ENCODE results near the gene MRTFA.

Gene MRTFA

GRCh38 chr22:40519284-40519947 is 117.1 kb downstream of the MRTFA start:
- TF ChIP-seq GATA3 (IDR thresholded peaks at IDR 0.05; ENCODE audit: low read depth, low read length) (no peak), GATA2 (IDR thresholded peaks at IDR 0.05; ENCODE audit: low read depth, low read length) (no peak)

GRCh38 chr22:40518840-40519239 is 117.7 kb downstream of the MRTFA start:
- TF ChIP-seq GATA2 (IDR thresholded peaks at IDR 0.05; ENCODE audit: low read depth, low read length) (no peak), GATA3 (IDR thresholded peaks at IDR 0.05; ENCODE audit: low read depth, low read length) (no peak)

- TF ChIP-seq GATA3 (IDR thresholded peaks at IDR 0.05; ENCODE audit: low read depth, low read length), result no peak
- no peak for TF ChIP-seq GATA2 (IDR thresholded peaks at IDR 0.05; ENCODE audit: low read depth, low read length)
Measured at GRCh38 chr22:40517631-40518030, 118.9 kb downstream of the MRTFA start.

DNA sequence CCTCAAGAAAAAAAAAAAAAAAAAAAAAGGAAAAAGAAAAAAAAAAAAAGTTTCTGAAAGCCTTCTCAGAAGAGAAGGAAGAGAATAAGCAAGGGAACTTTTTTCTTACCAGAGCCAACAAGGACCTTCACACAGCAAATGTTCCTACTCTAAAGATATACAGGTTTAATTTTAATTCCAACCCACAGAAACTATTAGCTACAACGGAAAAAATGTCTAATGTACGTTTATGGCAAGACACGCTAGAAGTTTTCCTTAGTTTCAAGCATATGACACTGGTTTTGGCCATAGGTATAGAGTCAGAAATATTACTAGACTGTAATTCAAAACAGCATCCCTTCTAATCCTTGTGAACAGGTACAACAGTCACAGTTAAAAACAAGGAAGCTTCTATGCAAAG is 120.1 kb downstream of the MRTFA start:
- TF ChIP-seq GATA3 (IDR thresholded peaks at IDR 0.05; ENCODE audit: low read depth, low read length), result no peak
- TF ChIP-seq GATA2 (IDR thresholded peaks at IDR 0.05; ENCODE audit: low read depth, low read length), result no peak

GRCh38 chr22:40512426-40513136 is 123.9 kb downstream of the MRTFA start:
- no peak for TF ChIP-seq GATA3 (IDR thresholded peaks at IDR 0.05; ENCODE audit: low read depth, low read length)
- TF ChIP-seq GATA2 (IDR thresholded peaks at IDR 0.05; ENCODE audit: low read depth, low read length), result no peak

DNA sequence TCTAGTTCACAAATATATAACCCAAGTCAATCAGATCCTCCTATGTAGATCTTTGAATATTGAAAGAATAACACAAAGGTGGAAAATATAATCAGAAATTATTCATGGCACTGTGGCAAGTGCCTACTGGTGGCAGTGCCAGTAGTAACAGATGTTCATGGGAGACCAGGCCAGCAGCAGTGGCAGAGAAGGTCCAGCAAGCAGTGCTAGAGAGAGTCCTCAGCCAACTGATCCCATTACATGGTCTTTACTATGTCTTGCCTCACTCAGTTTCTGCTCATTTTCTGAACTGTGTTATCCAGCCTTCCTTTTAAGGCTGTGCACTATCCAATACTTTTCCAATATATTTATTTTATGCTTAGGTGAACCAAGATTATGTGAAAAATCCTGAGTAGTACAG is 124.9 kb downstream of the MRTFA start:
- TF ChIP-seq GATA2 (IDR thresholded peaks at IDR 0.05; ENCODE audit: low read depth, low read length) (no peak), GATA3 (IDR thresholded peaks at IDR 0.05; ENCODE audit: low read depth, low read length) (no peak)

GRCh38 chr22:40510631-40511364 is 125.7 kb downstream of the MRTFA start:
- no peak for TF ChIP-seq GATA3 (IDR thresholded peaks at IDR 0.05; ENCODE audit: low read depth, low read length)
- TF ChIP-seq GATA2 (IDR thresholded peaks at IDR 0.05; ENCODE audit: low read depth, low read length), result no peak

DNA sequence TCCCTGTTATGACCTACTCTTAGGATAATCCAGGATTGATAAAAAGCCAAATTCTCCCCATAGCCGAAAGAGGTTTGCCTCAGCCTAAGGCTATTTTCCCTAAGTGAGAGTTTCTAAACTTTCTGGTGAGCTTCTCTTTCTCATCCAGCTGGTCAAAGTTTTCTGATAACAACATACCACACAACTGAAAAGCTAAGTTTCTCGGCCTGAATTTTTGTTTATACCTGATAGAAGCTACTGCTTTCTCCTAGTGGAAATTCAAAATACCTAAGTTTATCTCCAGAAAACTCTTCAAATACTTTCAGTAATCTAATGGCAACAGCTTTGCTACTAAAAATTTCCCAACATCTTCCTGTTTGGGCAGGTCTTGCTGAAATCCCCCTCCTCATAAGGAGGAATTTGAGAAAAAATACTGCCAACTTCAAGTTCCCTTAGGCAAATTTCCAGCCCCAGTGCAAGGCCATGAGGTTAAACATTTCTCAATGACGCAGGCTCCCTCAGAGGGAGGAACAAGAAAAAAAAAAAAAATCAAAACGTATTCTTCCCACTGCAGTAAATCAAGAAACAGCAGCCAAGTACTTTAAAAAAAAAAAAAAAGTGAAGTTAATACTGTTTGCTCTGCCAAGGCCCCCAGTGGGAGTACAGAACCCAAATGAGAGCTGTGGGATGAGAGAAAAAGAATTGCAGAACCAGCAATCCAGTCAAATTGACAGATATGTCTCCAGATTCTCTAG is 127.0 kb downstream of the MRTFA start:
- TF ChIP-seq GATA3 (IDR thresholded peaks at IDR 0.05; ENCODE audit: low read depth, low read length) (no peak), GATA2 (IDR thresholded peaks at IDR 0.05; ENCODE audit: low read depth, low read length) (no peak)

- TF ChIP-seq GATA3 (IDR thresholded peaks at IDR 0.05; ENCODE audit: low read depth, low read length) (no peak), GATA2 (IDR thresholded peaks at IDR 0.05; ENCODE audit: low read depth, low read length) (no peak)
Measured at GRCh38 chr22:40507491-40507890, 129.0 kb downstream of the MRTFA start.

GRCh38 chr22:40506762-40507161 is 129.8 kb downstream of the MRTFA start:
- no peak for TF ChIP-seq GATA2 (IDR thresholded peaks at IDR 0.05; ENCODE audit: low read depth, low read length)
- no peak for TF ChIP-seq GATA3 (IDR thresholded peaks at IDR 0.05; ENCODE audit: low read depth, low read length)

- TF ChIP-seq GATA3 (IDR thresholded peaks at IDR 0.05; ENCODE audit: low read depth, low read length), result no peak
- TF ChIP-seq GATA2 (IDR thresholded peaks at IDR 0.05; ENCODE audit: low read depth, low read length), result no peak
Measured at GRCh38 chr22:40504285-40505249, 132.0 kb downstream of the MRTFA start.

DNA sequence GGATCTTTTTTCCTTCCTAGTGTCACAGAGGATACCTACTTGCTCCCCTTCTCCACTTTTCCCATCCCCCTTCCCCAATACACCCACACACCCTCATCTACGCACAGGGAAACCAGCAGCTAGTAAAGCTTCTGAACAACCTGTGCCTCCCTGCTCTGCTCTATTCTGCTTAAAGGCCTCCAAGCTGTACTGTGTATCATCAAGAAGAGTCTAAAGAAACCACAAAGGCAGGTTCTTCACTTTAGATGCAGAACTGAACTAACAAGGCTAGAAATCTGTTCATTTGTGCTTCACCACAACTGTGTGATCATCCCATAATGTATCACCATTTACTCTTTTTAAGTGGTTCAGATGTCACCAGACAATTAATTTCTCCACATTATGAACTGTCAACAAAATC is 133.6 kb downstream of the MRTFA start:
- TF ChIP-seq GATA2 (IDR thresholded peaks at IDR 0.05; ENCODE audit: low read depth, low read length) (no peak), GATA3 (IDR thresholded peaks at IDR 0.05; ENCODE audit: low read depth, low read length) (no peak)

GRCh38 chr22:40499209-40499623 is 137.3 kb downstream of the MRTFA start:
- no peak for TF ChIP-seq GATA2 (IDR thresholded peaks at IDR 0.05; ENCODE audit: low read depth, low read length)
- no peak for TF ChIP-seq GATA3 (IDR thresholded peaks at IDR 0.05; ENCODE audit: low read depth, low read length)
